ENCODE results near the gene WDFY4. TPM values are rescaled to one million over a fixed set of nuclear protein-coding genes. Genes with fewer than 3 reads are reported as not detected.

The WDFY4 gene
- total and polyA plus RNA-seq, 8 donors = 0.15 to 8.0 (median 2.7) TPM

DNA sequence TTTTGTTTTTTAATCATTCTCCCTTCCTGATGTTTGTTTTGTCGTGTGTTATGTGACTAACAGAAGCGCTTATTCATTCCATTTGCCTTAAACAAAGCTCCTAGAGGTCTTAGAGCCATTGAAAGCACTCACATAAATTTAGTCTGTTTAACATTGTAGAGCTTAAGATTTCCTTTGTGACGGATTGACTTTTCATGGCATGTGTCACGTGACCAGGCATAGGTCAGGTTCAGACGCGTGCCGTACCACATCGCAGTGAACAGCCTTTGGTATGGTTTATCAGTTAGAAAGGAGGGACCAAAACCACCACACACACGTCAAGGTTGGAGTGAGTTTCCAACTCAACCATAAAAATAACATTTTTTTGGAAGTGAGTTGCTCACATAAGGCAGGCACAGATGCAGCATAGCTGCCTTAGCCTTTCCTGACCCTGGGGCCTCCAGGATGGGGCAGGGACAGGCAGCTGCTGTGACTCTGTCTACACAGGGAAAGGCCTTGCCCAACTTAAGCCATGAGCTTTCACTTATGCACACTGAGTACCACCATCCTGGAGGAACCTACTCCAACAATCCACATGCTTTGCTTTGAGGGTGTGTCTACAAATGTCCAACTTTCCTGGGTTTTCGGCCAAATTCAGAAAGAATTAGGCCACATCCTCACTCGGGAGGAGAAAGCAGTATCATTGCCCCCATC, 55.5 kb downstream of the WDFY4 start:
- Histone ChIP-seq H3K4me1 (no peaks in the 10 kb centered on the region), H3K27ac (no peak overlapping the region), H3K27me3 (peaks cover 0 to 8% (median 0%) of the 10 kb centered on the region in 3 donors), H3K36me3 (no peaks in the 10 kb centered on the region), H3K4me3 (no peak overlapping the region), H3K9me3 (no peaks in the 10 kb centered on the region)
- WGBS, 5 donors = 38 to 58% (median 55%) methylated on average over 11 of the region's 11 CpGs
- no peak for DNase-seq
- no peak for TF ChIP-seq POLR2AphosphoS5 (IDR thresholded peaks at IDR 0.05)
- TF ChIP-seq EP300 (IDR thresholded peaks at IDR 0.05) = no peak
- TF ChIP-seq POLR2A (IDR thresholded peaks at IDR 0.05) = no peak
- TF ChIP-seq, protein P1, sequence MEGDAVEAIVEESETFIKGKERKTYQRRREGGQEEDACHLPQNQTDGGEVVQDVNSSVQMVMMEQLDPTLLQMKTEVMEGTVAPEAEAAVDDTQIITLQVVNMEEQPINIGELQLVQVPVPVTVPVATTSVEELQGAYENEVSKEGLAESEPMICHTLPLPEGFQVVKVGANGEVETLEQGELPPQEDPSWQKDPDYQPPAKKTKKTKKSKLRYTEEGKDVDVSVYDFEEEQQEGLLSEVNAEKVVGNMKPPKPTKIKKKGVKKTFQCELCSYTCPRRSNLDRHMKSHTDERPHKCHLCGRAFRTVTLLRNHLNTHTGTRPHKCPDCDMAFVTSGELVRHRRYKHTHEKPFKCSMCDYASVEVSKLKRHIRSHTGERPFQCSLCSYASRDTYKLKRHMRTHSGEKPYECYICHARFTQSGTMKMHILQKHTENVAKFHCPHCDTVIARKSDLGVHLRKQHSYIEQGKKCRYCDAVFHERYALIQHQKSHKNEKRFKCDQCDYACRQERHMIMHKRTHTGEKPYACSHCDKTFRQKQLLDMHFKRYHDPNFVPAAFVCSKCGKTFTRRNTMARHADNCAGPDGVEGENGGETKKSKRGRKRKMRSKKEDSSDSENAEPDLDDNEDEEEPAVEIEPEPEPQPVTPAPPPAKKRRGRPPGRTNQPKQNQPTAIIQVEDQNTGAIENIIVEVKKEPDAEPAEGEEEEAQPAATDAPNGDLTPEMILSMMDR (IDR thresholded peaks at IDR 0.05) = no peak
- intact Hi-C loops (cut with DNase I; ENCODE audit: low total_unique reads) = no loop called here

GRCh38 chr10:48740988-48741387, 56.3 kb downstream of the WDFY4 start:
- TF ChIP-seq EP300 (IDR thresholded peaks at IDR 0.05) = no peak
- TF ChIP-seq, protein P1 (IDR thresholded peaks at IDR 0.05) = no peak
- no peak for TF ChIP-seq POLR2AphosphoS5 (IDR thresholded peaks at IDR 0.05)
- TF ChIP-seq POLR2A (IDR thresholded peaks at IDR 0.05) = no peak
- intact Hi-C loops (cut with DNase I; ENCODE audit: low total_unique reads) = no loop called here
- Histone ChIP-seq H3K27ac (no peak overlapping the region), H3K27me3 (peaks cover 0 to 8% (median 0%) of the 10 kb centered on the region in 3 donors), H3K9me3 (no peaks in the 10 kb centered on the region), H3K36me3 (no peaks in the 10 kb centered on the region), H3K4me3 (no peak overlapping the region), H3K4me1 (no peaks in the 10 kb centered on the region)
- no peak for DNase-seq
- 63 to 73% (median 69%) methylated on average over 2 of the region's 2 CpGs for WGBS, 5 donors

- intact Hi-C loops (cut with DNase I; ENCODE audit: low total_unique reads) = no loop called here
- Histone ChIP-seq H3K27ac (no peak overlapping the region), H3K4me1 (no peaks in the 10 kb centered on the region), H3K27me3 (no peaks in the 10 kb centered on the region), H3K36me3 (no peaks in the 10 kb centered on the region), H3K4me3 (no peak overlapping the region), H3K9me3 (no peaks in the 10 kb centered on the region)
- no peak for DNase-seq
- WGBS, 5 donors = 86 to 91% (median 90%) methylated on average over 10 to 18 of the region's 18 CpGs
- TF ChIP-seq, protein P1 (IDR thresholded peaks at IDR 0.05) = no peak
- TF ChIP-seq POLR2AphosphoS5 (IDR thresholded peaks at IDR 0.05) (no peak), EP300 (IDR thresholded peaks at IDR 0.05) (no peak), POLR2A (IDR thresholded peaks at IDR 0.05) (no peak)
These were observed 58.5 kb downstream of the WDFY4 start for GRCh38 chr10:48742891-48743860.

DNA sequence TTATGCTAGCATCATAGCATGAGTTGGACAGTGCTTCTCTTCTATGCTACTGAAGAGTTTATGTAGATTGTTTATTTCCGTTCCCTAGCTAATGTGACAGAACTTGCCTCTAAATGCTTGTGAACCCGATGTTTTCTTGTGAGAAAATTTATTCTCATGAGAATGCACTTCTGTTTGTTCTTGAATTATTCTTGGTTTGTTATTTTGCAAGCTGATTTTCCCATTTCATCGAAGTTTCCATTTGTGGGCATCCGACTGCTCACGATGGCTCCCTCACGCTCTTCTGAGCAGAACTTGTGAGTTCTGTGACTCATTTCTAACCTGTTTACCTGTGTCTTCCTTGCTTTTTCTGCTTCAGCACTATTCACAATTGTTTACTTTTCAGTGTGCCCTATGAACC, 59.9 kb downstream of the WDFY4 start:
- no peak overlapping the region for H3K4me3 ChIP-seq
- TF ChIP-seq POLR2A (IDR thresholded peaks at IDR 0.05) = no peak
- TF ChIP-seq, protein P1 (IDR thresholded peaks at IDR 0.05) = no peak
- no peak for TF ChIP-seq EP300 (IDR thresholded peaks at IDR 0.05)
- no peak for TF ChIP-seq POLR2AphosphoS5 (IDR thresholded peaks at IDR 0.05)
- H3K27ac ChIP-seq = no peak overlapping the region
- DNase-seq = no peak
- H3K9me3 ChIP-seq = no peaks in the 10 kb centered on the region
- 82 to 85% (median 82%) methylated on average over 6 of the region's 6 CpGs for WGBS, 5 donors
- H3K27me3 ChIP-seq = no peaks in the 10 kb centered on the region
- no peaks in the 10 kb centered on the region for H3K4me1 ChIP-seq
- intact Hi-C loops (cut with DNase I; ENCODE audit: low total_unique reads) = no loop called here
- H3K36me3 ChIP-seq = no peaks in the 10 kb centered on the region
